Panc1 (cell line): ENCODE results near the gene KIAA1217.

Experiments
- CTCF ChIP-seq: fragments of 450-650 bp; IDR thresholded peaks from 2 replicates; pipeline ENCODE4 v1.5.1; 2017; ENCODE audit warnings: mild to moderate bottlenecking
- POLR2AphosphoS5 ChIP-seq: IDR thresholded peaks from 2 replicates; pipeline ENCODE4 v1.6.1; 2012; ENCODE audit warnings: mild to moderate bottlenecking, low read depth, low read length, moderate library complexity
- REST ChIP-seq, 2 experiments: IDR thresholded peaks; 2 replicates each; pipeline ENCODE4 v1.6.1; 2011 to 2012; ENCODE audit warnings: low read depth in 2 of 2, control low read depth in 1 of 2, low read length in 1 of 2, mild to moderate bottlenecking in 1 of 2, moderate library complexity in 1 of 2; ENCODE audit not compliant: insufficient read depth in 1 of 2
- SIN3A ChIP-seq: IDR thresholded peaks from 2 replicates; pipeline ENCODE4 v1.6.1; 2012; ENCODE audit warnings: low read depth, mild to moderate bottlenecking, low read length, moderate library complexity, borderline replicate concordance; ENCODE audit not compliant: insufficient read depth
- TCF7L2 ChIP-seq: IDR thresholded peaks from 2 replicates; pipeline ENCODE4 v1.6.1; 2011; ENCODE audit warnings: mild to moderate bottlenecking, low read depth, low read length, inconsistent platforms

DNA sequence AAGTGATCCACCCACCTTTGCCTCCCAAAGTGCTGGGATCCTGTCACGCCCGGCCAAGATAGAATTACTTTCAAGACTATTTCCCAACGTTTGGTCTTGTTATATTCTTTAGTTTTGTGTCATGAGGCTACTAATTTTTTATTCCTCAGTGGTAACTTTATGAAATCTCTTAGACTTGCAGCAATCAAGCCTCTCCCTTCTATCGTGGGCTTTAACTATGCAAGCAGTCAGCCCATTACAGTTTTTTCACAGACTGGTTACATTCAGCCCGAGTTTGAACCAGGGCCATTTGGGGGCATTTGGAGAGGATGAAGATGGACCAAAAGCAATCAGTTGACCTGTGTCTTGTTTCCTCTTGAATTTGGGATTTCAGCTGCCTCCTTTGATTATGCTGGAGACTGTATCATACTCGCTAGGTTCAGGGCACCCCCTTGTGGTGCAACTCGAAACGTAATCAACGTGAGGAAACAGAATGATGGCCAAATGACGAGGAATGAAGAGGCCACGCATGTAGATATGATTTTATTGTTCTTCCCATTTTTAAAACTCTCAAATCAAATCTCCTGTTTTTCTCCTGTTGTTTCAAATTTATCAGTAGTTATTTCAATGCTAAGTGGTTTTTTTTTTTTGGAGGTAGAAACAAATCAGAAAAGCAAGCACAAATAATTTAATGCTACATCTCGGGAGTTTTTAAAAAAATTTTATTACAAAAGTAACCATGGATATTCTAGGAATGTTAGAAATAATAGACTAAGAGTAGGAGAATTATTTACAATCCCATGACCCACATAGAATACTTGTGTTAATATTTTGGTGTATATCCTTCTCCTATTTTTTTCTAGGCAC is 151.6 kb downstream of the KIAA1217 start:
- peak; percentile 77 for TF ChIP-seq CTCF
- no peak for TF ChIP-seq SIN3A
- no peak for TF ChIP-seq REST (IDR thresholded peaks at IDR 0.05; ENCODE audit: insufficient read depth in 1 of 2, low read depth in 2 of 2, low read length in 1 of 2)
- no peak for TF ChIP-seq TCF7L2
- no peak for TF ChIP-seq POLR2AphosphoS5
